Glomerular endothelial cell (primary cell): ENCODE measurements around the gene PRR3. TPM values are rescaled to one million over a fixed set of nuclear protein-coding genes. Genes with fewer than 3 reads are reported as not detected.

Experiments used
- DNase-seq: peaks from one replicate; pipeline ENCODE4 v3.0.0-alpha.2; 2011; ENCODE audit warnings: low read depth, low spot score; ENCODE audit errors: extremely low read depth
- total RNA-seq: library from RNA; depleted of rRNA; stranded (reverse); fragments of >200 nt; gene quantifications from 2 replicates; pipeline ENCODE4 v1.2.3, GENCODE V29; 2015

PRR3 gene
- total RNA-seq, 1 donor from 2014 or later: 7.9 TPM

DNA sequence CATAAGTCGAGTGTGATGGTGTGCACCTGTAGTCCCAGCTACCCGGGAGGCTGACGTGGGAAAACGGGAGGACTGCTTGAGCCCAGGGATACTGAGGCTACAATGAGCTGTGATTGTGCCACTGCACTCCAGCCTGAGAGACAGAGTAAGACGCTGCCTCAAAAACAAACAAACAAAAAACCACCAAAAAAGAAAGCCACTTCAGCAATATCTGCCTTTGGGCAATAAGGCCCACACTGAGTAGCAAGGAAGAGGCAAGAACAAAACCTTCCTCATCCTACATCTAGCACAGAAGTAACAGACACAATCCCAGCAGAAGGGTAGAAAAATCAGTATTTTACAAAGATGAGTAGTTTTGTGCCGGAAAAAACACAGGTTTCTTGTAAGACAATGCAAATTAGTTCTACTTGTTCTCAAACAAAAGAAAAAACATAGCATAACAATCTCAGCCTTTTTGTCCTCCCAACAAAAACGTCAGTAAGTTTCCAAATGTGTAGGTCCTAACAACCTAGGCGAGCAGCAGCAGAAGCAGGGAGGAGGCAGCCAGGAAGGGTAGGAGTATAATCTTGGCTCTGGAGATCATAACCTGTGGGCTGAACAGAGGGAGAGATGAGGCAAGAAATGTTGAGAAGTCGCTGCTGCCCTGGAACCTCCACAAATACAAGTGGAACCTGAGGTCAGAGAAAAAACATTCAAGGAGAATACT, 54.2 kb downstream of the PRR3 start:
- DNase-seq: no peak

GRCh38 chr6:30611856-30612194, 54.7 kb downstream of the PRR3 start:
- DNase-seq: no peak

DNA sequence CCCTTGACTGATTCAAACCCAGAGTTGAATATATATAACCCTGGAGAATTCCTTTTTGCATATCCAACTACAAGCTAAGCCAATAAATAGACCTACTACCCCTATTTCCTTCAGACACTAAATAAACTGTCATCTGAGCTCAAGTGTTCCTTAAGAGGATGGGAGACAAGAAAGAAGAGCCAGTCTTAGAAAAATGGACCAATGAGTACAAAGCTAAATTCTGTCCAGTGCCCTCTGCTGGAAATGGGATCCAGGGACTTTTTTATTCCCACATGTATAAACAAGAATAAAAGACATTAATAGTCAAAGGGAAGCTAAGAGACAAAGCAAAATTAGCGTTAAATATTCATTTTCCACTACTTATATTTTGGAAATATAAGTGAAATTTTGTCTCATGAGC, 55.1 kb downstream of the PRR3 start:
- no peak for DNase-seq

DNA sequence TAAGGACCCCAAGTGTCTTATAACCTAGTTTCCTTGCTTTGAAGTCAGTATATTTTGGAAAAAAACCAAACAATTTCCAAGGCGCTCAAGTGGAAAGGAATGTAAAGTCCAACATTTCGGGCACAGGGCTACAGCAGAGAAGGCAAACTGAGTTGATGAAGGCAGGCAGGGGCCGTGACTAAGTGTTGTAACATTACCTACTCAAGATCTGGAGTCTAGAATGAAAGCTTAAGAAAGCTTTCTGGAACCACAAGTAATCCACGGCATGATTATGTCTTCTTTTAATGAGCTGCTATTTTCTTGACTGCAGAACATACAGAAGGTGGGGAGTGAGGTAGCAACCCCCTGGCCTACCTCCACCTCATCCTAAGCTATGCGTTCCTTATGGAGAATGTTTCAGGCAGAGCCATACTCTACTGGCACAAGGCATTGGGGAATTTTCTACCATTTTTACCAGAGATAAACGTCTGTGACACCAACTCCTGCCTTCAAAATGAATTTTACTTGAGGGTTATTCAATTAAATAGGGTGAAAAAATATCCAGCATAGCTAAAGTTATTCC, 55.7 kb downstream of the PRR3 start:
- DNase-seq: no peak

Other genes starting within 250 kb of the PRR3 start
- 8.0 and 14.0 TPM in 2 replicates for gene TRIM39, start 230.4 kb upstream of the PRR3 start, total RNA-seq
- 46.8 and 60.3 TPM in 2 replicates for gene RPP21, start 212.1 kb upstream of the PRR3 start, total RNA-seq
- gene HLA-E, start 67.8 kb upstream of the PRR3 start, total RNA-seq: 412 and 601 TPM in 2 replicates
- gene GNL1, start 806 bp upstream of the PRR3 start, total RNA-seq: 34.3 and 45.1 TPM in 2 replicates
- gene ABCF1, start 14.1 kb downstream of the PRR3 start, total RNA-seq: 54.0 and 64.4 TPM in 2 replicates
- 32.7 and 40.0 TPM in 2 replicates for gene PPP1R10, start 59.9 kb downstream of the PRR3 start, total RNA-seq
- gene MRPS18B, start 60.5 kb downstream of the PRR3 start, total RNA-seq: 33.9 and 41.1 TPM in 2 replicates
- gene ATAT1, start 69.6 kb downstream of the PRR3 start, total RNA-seq: 8.1 and 8.9 TPM in 2 replicates
- 6.8 and 8.5 TPM in 2 replicates for gene C6orf136, start 89.8 kb downstream of the PRR3 start, total RNA-seq
- 28.8 and 28.9 TPM in 2 replicates for gene DHX16, start 115.7 kb downstream of the PRR3 start, total RNA-seq
- gene PPP1R18, start 129.3 kb downstream of the PRR3 start, total RNA-seq: 124 and 147 TPM in 2 replicates
- gene NRM, start 133.7 kb downstream of the PRR3 start, total RNA-seq: 8.8 and 10.8 TPM in 2 replicates
- gene MDC1, start 160.0 kb downstream of the PRR3 start, total RNA-seq: 8.7 and 18.1 TPM in 2 replicates
- gene TUBB, start 163.1 kb downstream of the PRR3 start, total RNA-seq: 842 and 878 TPM in 2 replicates
- 105 and 120 TPM in 2 replicates for gene FLOT1, start 185.4 kb downstream of the PRR3 start, total RNA-seq
- 75.3 and 157 TPM in 2 replicates for gene IER3, start 187.3 kb downstream of the PRR3 start, total RNA-seq